H9 (cell line): ENCODE measurements around the gene HOXD8. TPM values are rescaled to one million over a fixed set of nuclear protein-coding genes. Genes with fewer than 3 reads are reported as not detected.

Experiments
- DNase-seq: peaks from one replicate; pipeline ENCODE4 v3.0.0-alpha.2; 2017
- H2AFZ ChIP-seq: one replicate; pipeline ENCODE4 v1.6.1; 2013; ENCODE audit warnings: mild to moderate bottlenecking, low read length, control low read depth, moderate library complexity
- H2AK5ac ChIP-seq: 2 replicates; pipeline ENCODE4 v1.6.1; 2013; ENCODE audit warnings: low read length, control low read depth, mixed read lengths; ENCODE audit not compliant: insufficient read length
- H2BK120ac ChIP-seq: one replicate; pipeline ENCODE4 v1.6.1; 2013; ENCODE audit warnings: low read depth, mild to moderate bottlenecking, low read length, control low read depth, inconsistent platforms; ENCODE audit not compliant: poor library complexity, severe bottlenecking
- H2BK12ac ChIP-seq: 2 replicates; pipeline ENCODE4 v1.6.1; 2013; ENCODE audit warnings: low read length, control low read depth, mixed read lengths, low read depth; ENCODE audit not compliant: insufficient read length
- H2BK15ac ChIP-seq: 2 replicates; pipeline ENCODE4 v1.6.1; 2013; ENCODE audit warnings: low read depth, low read length, control low read depth
- H2BK20ac ChIP-seq: one replicate; pipeline ENCODE4 v1.6.1; 2013; ENCODE audit warnings: low read depth, mild to moderate bottlenecking, low read length, control low read depth, inconsistent platforms; ENCODE audit not compliant: poor library complexity, severe bottlenecking
- H2BK5ac ChIP-seq: 2 replicates; pipeline ENCODE4 v1.6.1; 2013; ENCODE audit warnings: low read length, control low read depth, mixed read lengths; ENCODE audit not compliant: insufficient read length
- H3K14ac ChIP-seq: 2 replicates; pipeline ENCODE4 v1.6.1; 2013; ENCODE audit warnings: low read length, control low read depth; ENCODE audit not compliant: insufficient read depth
- H3K18ac ChIP-seq: 2 replicates; pipeline ENCODE4 v1.6.1; 2013; ENCODE audit warnings: low read depth, mild to moderate bottlenecking, mixed read lengths, low read length, control low read depth; ENCODE audit not compliant: insufficient read length
- H3K23ac ChIP-seq: 2 replicates; pipeline ENCODE4 v1.6.1; 2013; ENCODE audit warnings: low read length, control low read depth, mixed read lengths, low read depth; ENCODE audit not compliant: insufficient read length
- H3K23me2 ChIP-seq: 2 replicates; pipeline ENCODE4 v1.6.1; 2013; ENCODE audit warnings: low read depth, mild to moderate bottlenecking, mixed read lengths, low read length, control low read depth; ENCODE audit not compliant: insufficient read length, poor library complexity, severe bottlenecking
- H3K27ac ChIP-seq: 2 replicates; pipeline ENCODE4 v1.5.1; 2013; ENCODE audit warnings: low read length, control low read depth, mixed read lengths, low read depth; ENCODE audit not compliant: insufficient read length
- H3K27me3 ChIP-seq: 2 replicates; pipeline ENCODE4 v1.6.1; 2013; ENCODE audit warnings: low read length, control low read depth, inconsistent platforms; ENCODE audit not compliant: insufficient read depth
- H3K4ac ChIP-seq: 2 replicates; pipeline ENCODE4 v1.6.1; 2013; ENCODE audit warnings: low read depth, mild to moderate bottlenecking, control low read depth, inconsistent platforms, low read length, moderate library complexity
- H3K4me1 ChIP-seq: 2 replicates; pipeline ENCODE4 v1.6.1; 2013; ENCODE audit warnings: low read length, control low read depth, inconsistent platforms; ENCODE audit not compliant: insufficient read depth
- H3K4me2 ChIP-seq: 2 replicates; pipeline ENCODE4 v1.6.1; 2013; ENCODE audit warnings: low read length, control low read depth, mixed read lengths; ENCODE audit not compliant: insufficient read length, insufficient read depth
- H3K56ac ChIP-seq: 2 replicates; pipeline ENCODE4 v1.6.1; 2013; ENCODE audit warnings: low read depth, mild to moderate bottlenecking, mixed read lengths, low read length, control low read depth; ENCODE audit not compliant: insufficient read length
- H3K79me1 ChIP-seq: 2 replicates; pipeline ENCODE4 v1.6.1; 2013; ENCODE audit warnings: low read depth, mild to moderate bottlenecking, moderate library complexity, low read length, control low read depth, inconsistent platforms; ENCODE audit not compliant: insufficient read depth, poor library complexity, severe bottlenecking
- H3K79me2 ChIP-seq: 2 replicates; pipeline ENCODE4 v1.6.1; 2013; ENCODE audit warnings: low read length, control low read depth, inconsistent platforms; ENCODE audit not compliant: insufficient read depth
- H3K9ac ChIP-seq: 2 replicates; pipeline ENCODE4 v1.6.1; 2013; ENCODE audit warnings: low read length, control low read depth, mixed read lengths; ENCODE audit not compliant: insufficient read length; ENCODE audit errors: extremely low read depth
- H3K9me3 ChIP-seq: one replicate; pipeline ENCODE4 v1.6.1; 2013; ENCODE audit warnings: low read depth, low read length, inconsistent platforms; ENCODE audit not compliant: control insufficient read depth
- H3T11ph ChIP-seq: one replicate; pipeline ENCODE4 v1.6.1; 2013; ENCODE audit warnings: mild to moderate bottlenecking, low read length, control low read depth, inconsistent platforms
- H4K20me1 ChIP-seq: one replicate; pipeline ENCODE4 v1.6.1; 2013; ENCODE audit not compliant: control insufficient read depth, insufficient read length, insufficient read depth
- H4K5ac ChIP-seq: 2 replicates; pipeline ENCODE4 v1.6.1; 2013; ENCODE audit warnings: low read depth, mild to moderate bottlenecking, mixed read lengths, low read length, control low read depth; ENCODE audit not compliant: insufficient read length
- H4K8ac ChIP-seq: replicated peaks from 2 replicates; pipeline ENCODE4 v1.6.1; 2013; ENCODE audit warnings: low read length, control low read depth, mixed read lengths, low read depth; ENCODE audit not compliant: insufficient read length
- H4K91ac ChIP-seq: 2 replicates; pipeline ENCODE4 v1.6.1; 2013; ENCODE audit warnings: low read depth, mild to moderate bottlenecking, moderate library complexity, mixed read lengths, low read length, control low read depth; ENCODE audit not compliant: insufficient read length
- H3K27ac Mint-ChIP-seq, 3 experiments: 2 replicates in 2 of 3; 3 replicates in 1 of 3; pipeline ENCODE4 v1.8.0; 2020 to 2021; ENCODE audit warnings: mixed read lengths in 3 of 3, mild to moderate bottlenecking in 1 of 3, moderate library complexity in 1 of 3
- H3K27me3 Mint-ChIP-seq: 2 replicates; pipeline ENCODE4 v1.8.0; 2021; ENCODE audit warnings: low read depth, mild to moderate bottlenecking, moderate library complexity, mixed read lengths
- H3K36me3 Mint-ChIP-seq, 3 experiments: 2 replicates in 2 of 3; 3 replicates in 1 of 3; pipeline ENCODE4 v1.8.0; 2020 to 2021; ENCODE audit warnings: low read depth in 3 of 3, mixed read lengths in 3 of 3; ENCODE audit not compliant: insufficient read depth in 1 of 3
- H3K4me1 Mint-ChIP-seq, 2 experiments: 2 replicates each; pipeline ENCODE4 v1.8.0; 2020; ENCODE audit warnings: mixed read lengths in 2 of 2
- H3K4me3 Mint-ChIP-seq, 2 experiments: 2 replicates in 1 of 2; 3 replicates in 1 of 2; pipeline ENCODE4 v1.8.0; 2020 to 2021; ENCODE audit warnings: mild to moderate bottlenecking in 2 of 2, mixed read lengths in 2 of 2, moderate library complexity in 1 of 2
- H3K9me3 Mint-ChIP-seq, 2 experiments: 2 replicates in 1 of 2; 3 replicates in 1 of 2; pipeline ENCODE4 v1.8.0; 2020; ENCODE audit warnings: mild to moderate bottlenecking in 2 of 2, mixed read lengths in 2 of 2, moderate library complexity in 1 of 2
- WGBS: extraction: QIAGEN DNeasy Blood & Tissue Kit; methylation state at CpG from one replicate; pipeline ENCODE4 v1.1.7; 2013; ENCODE audit warnings: missing lambda C conversion rate, low lambda C conversion rate, mixed read lengths; ENCODE audit not compliant: insufficient read length; ENCODE audit errors: extremely low coverage; 5-methylcytosine and 5-hydroxymethylcytosine counted together
- total RNA-seq: library from RNA; stranded (reverse); gene quantifications from 2 replicates; pipeline ENCODE4 v1.2.1, GENCODE V29; 2021
- TF ChIP-seq, protein P1 (sequence below): fragments of 200-600 bp; sonication (generic); conservative IDR thresholded peaks from 3 replicates; pipeline ENCODE4 v1.8.0; 2021; ENCODE audit warnings: antibody characterized with exemption, mild to moderate bottlenecking

HOXD8 gene
- total RNA-seq, 1 experiment from 2014 or later: not detected

DNA sequence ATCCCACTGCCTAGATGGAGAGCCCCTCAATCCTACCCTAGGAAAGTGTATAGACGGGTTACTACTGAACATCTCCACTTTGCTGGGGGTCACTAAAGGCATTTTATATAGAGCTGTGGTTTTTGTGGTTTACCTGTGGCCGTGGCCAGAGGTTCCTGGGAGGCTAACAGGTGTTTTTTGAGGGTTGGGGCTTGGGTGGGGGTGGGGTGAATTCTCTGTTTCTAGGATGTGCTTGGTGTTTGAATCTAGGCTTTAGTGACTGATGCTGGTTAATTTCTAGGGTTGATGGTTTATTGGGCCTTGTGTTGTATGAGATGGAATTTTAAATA lies 7.7 kb downstream of the HOXD8 start:
- H3K4ac ChIP-seq: no peak overlapping the region
- no peak overlapping the region for H4K8ac ChIP-seq
- H2BK15ac ChIP-seq: no peak overlapping the region
- H2BK12ac ChIP-seq: no peak overlapping the region
- peaks cover 90% of the 10 kb centered on the region for H3K27me3 ChIP-seq
- no peak overlapping the region for H3K9ac ChIP-seq
- H2BK20ac ChIP-seq: no peak overlapping the region
- no peaks in the 10 kb centered on the region; the same call in 1 of the 2 replicates for H3K4me1 ChIP-seq
- no peak overlapping the region for H3K14ac ChIP-seq
- no peak overlapping the region for H4K91ac ChIP-seq
- no peak overlapping the region for H3K27ac ChIP-seq
- H3T11ph ChIP-seq: no peak overlapping the region
- WGBS: no CpG with 5 or more reads among the region's 2 CpGs
- Mint-ChIP-seq H3K27ac (no peak overlapping the region), H3K9me3 (peaks cover 4 to 6% of the 10 kb centered on the region in 2 experiments; a peak in 4 of 5 replicates), H3K27me3 (peaks cover 98% of the 10 kb centered on the region), H3K4me3 (peak overlapping the region; percentile 30 to 63; a peak in 3 of 5 replicates), H3K4me1 (peaks cover 2 to 11% of the 10 kb centered on the region in 2 experiments; a peak in 3 of 4 replicates), H3K36me3 (no peaks in the 10 kb centered on the region)
- no peak overlapping the region for H3K56ac ChIP-seq
- DNase-seq: no peak
- H3K23ac ChIP-seq: no peak overlapping the region
- H2BK5ac ChIP-seq: no peak overlapping the region
- no peak overlapping the region for H2AFZ ChIP-seq
- H2BK120ac ChIP-seq: no peak overlapping the region
- no peak overlapping the region for H3K18ac ChIP-seq
- no peaks in the 10 kb centered on the region for H4K20me1 ChIP-seq
- H4K5ac ChIP-seq: no peak overlapping the region
- H2AK5ac ChIP-seq: no peak overlapping the region
- H3K79me2 ChIP-seq: no peaks in the 10 kb centered on the region
- H3K23me2 ChIP-seq: peaks cover 8% of the 10 kb centered on the region
- H3K4me2 ChIP-seq: no peak overlapping the region
- H3K79me1 ChIP-seq: no peaks in the 10 kb centered on the region
- TF ChIP-seq, protein P1, sequence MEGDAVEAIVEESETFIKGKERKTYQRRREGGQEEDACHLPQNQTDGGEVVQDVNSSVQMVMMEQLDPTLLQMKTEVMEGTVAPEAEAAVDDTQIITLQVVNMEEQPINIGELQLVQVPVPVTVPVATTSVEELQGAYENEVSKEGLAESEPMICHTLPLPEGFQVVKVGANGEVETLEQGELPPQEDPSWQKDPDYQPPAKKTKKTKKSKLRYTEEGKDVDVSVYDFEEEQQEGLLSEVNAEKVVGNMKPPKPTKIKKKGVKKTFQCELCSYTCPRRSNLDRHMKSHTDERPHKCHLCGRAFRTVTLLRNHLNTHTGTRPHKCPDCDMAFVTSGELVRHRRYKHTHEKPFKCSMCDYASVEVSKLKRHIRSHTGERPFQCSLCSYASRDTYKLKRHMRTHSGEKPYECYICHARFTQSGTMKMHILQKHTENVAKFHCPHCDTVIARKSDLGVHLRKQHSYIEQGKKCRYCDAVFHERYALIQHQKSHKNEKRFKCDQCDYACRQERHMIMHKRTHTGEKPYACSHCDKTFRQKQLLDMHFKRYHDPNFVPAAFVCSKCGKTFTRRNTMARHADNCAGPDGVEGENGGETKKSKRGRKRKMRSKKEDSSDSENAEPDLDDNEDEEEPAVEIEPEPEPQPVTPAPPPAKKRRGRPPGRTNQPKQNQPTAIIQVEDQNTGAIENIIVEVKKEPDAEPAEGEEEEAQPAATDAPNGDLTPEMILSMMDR: no peak
- no peaks in the 10 kb centered on the region for H3K9me3 ChIP-seq
